Mesenchymal stem cell (in vitro differentiated cells and primary cell): ENCODE data around the gene NPHP4.
A peak's percentile ranks its signal among the peaks of the same experiment; 100 is the strongest.

ENCODE experiments used
- DNase-seq: peaks from one replicate; pipeline ENCODE4 v3.0.0-alpha.2; 2013
- H2AFZ ChIP-seq: one replicate; pipeline ENCODE4 v1.6.1; 2013; ENCODE audit warnings: low read depth, mild to moderate bottlenecking, control low read depth, inconsistent platforms, low read length, moderate library complexity
- H2AK5ac ChIP-seq: 2 replicates; pipeline ENCODE4 v1.6.1; 2013; ENCODE audit warnings: low read length, moderate library complexity, mild to moderate bottlenecking, inconsistent platforms; ENCODE audit not compliant: severe bottlenecking
- H2BK120ac ChIP-seq: one replicate; pipeline ENCODE4 v1.6.1; 2013; ENCODE audit warnings: low read depth, mild to moderate bottlenecking, inconsistent platforms, low read length, moderate library complexity
- H2BK12ac ChIP-seq, 2 experiments: one replicate each; pipeline ENCODE4 v1.6.1; 2013; ENCODE audit warnings: inconsistent platforms in 2 of 2, low read length in 2 of 2, mild to moderate bottlenecking in 2 of 2, moderate library complexity in 2 of 2, control low read depth in 1 of 2
- H2BK15ac ChIP-seq: one replicate; pipeline ENCODE4 v1.6.1; 2013; ENCODE audit warnings: mild to moderate bottlenecking, low read depth, inconsistent platforms; ENCODE audit not compliant: poor library complexity, severe bottlenecking
- H2BK5ac ChIP-seq: 2 replicates; pipeline ENCODE4 v1.6.1; 2013; ENCODE audit warnings: low read depth, mild to moderate bottlenecking, low read length, control low read depth, inconsistent platforms; ENCODE audit not compliant: poor library complexity, severe bottlenecking
- H3K14ac ChIP-seq, 2 experiments: one replicate each; pipeline ENCODE4 v1.6.1; 2013; ENCODE audit warnings: inconsistent platforms in 2 of 2, low read length in 2 of 2, control low read depth in 1 of 2, mild to moderate bottlenecking in 1 of 2, moderate library complexity in 1 of 2
- H3K18ac ChIP-seq, 2 experiments: one replicate each; pipeline ENCODE4 v1.6.1; 2013; ENCODE audit warnings: inconsistent platforms in 2 of 2, low read length in 2 of 2, control low read depth in 1 of 2, low read depth in 1 of 2, mild to moderate bottlenecking in 1 of 2
- H3K23ac ChIP-seq, 2 experiments: one replicate each; pipeline ENCODE4 v1.6.1; 2013; ENCODE audit warnings: inconsistent platforms in 2 of 2, low read length in 2 of 2, mild to moderate bottlenecking in 2 of 2, moderate library complexity in 2 of 2, control low read depth in 1 of 2
- H3K27ac ChIP-seq: 2 replicates; pipeline ENCODE4 v1.5.1; 2013; ENCODE audit warnings: mild to moderate bottlenecking, moderate library complexity, low read length, control low read depth, inconsistent platforms; ENCODE audit not compliant: poor library complexity, severe bottlenecking
- H3K27me3 ChIP-seq, 2 experiments: 2 replicates each; pipeline versions ENCODE4 v1.6.1 to v1.7.0; 2013; ENCODE audit warnings: low read length in 2 of 2, mild to moderate bottlenecking in 2 of 2, moderate library complexity in 2 of 2, control low read depth in 1 of 2, inconsistent platforms in 1 of 2; ENCODE audit not compliant: control insufficient read depth in 1 of 2, insufficient read depth in 1 of 2
- H3K36me3 ChIP-seq, 2 experiments: 2 replicates each; pipeline versions ENCODE4 v1.6.1 to v1.7.0; 2013; ENCODE audit warnings: low read length in 2 of 2, control low read depth in 1 of 2, inconsistent platforms in 1 of 2, low read depth in 1 of 2, mild to moderate bottlenecking in 1 of 2; ENCODE audit not compliant: insufficient read depth in 2 of 2, control insufficient read depth in 1 of 2
- H3K4ac ChIP-seq, 2 experiments: one replicate each; pipeline ENCODE4 v1.6.1; 2013; ENCODE audit warnings: inconsistent platforms in 2 of 2, low read length in 2 of 2, mild to moderate bottlenecking in 2 of 2, moderate library complexity in 2 of 2, control low read depth in 1 of 2, low read depth in 1 of 2
- H3K4me1 ChIP-seq: 2 replicates; pipeline ENCODE4 v1.6.1; 2013; ENCODE audit warnings: low read depth, low read length, control low read depth; ENCODE audit not compliant: control insufficient read depth, insufficient read depth
- H3K4me2 ChIP-seq: 2 replicates; pipeline ENCODE4 v1.6.1; 2013; ENCODE audit warnings: low read length, mild to moderate bottlenecking, inconsistent platforms; ENCODE audit not compliant: poor library complexity, severe bottlenecking
- H3K4me3 ChIP-seq, 2 experiments: 2 replicates each; pipeline versions ENCODE4 v1.5.1 to v1.7.0; 2013; ENCODE audit warnings: low read length in 2 of 2, mild to moderate bottlenecking in 2 of 2, control low read depth in 1 of 2, low read depth in 1 of 2; ENCODE audit not compliant: insufficient read depth in 1 of 2
- H3K79me1 ChIP-seq: replicated peaks from 2 replicates; pipeline ENCODE4 v1.6.1; 2013; ENCODE audit warnings: mild to moderate bottlenecking, control low read depth, low read length, inconsistent platforms; ENCODE audit not compliant: poor library complexity, severe bottlenecking
- H3K9ac ChIP-seq: 2 replicates; pipeline ENCODE4 v1.7.0; 2013; ENCODE audit warnings: mild to moderate bottlenecking, low read length, moderate library complexity
- H3K9me3 ChIP-seq: 2 replicates; pipeline ENCODE4 v1.7.0; 2013; ENCODE audit warnings: mild to moderate bottlenecking, low read length; ENCODE audit not compliant: control insufficient read depth
- H4K8ac ChIP-seq: one replicate; pipeline ENCODE4 v1.6.1; 2013; ENCODE audit warnings: inconsistent platforms, mild to moderate bottlenecking, low read length, moderate library complexity
- H4K91ac ChIP-seq: one replicate; pipeline ENCODE4 v1.6.1; 2013; ENCODE audit warnings: mild to moderate bottlenecking, low read length, inconsistent platforms
- WGBS: methylation state at CpG from one replicate; pipeline ENCODE4 v1.1.7; 2013; ENCODE audit warnings: mixed read lengths; 5-methylcytosine and 5-hydroxymethylcytosine counted together

The NPHP4 gene

GRCh38 chr1:5882367-5883128 lies 109.7 kb downstream of the NPHP4 start:
- Histone ChIP-seq H2AK5ac (no peak overlapping the region), H3K9ac (no peak overlapping the region), H3K18ac (no peak overlapping the region), H3K4me3 (no peak overlapping the region), H3K27me3 (no peaks in the 10 kb centered on the region), H2BK5ac (no peak overlapping the region), H4K91ac (no peak overlapping the region), H3K4ac (no peak overlapping the region), H2BK15ac (no peak overlapping the region), H3K79me1 (no peaks in the 10 kb centered on the region), H3K23ac (no peak overlapping the region), H3K9me3 (peaks cover 13% of the 10 kb centered on the region), H2AFZ (no peak overlapping the region), H3K14ac (no peak overlapping the region), H3K4me1 (peaks cover 21% of the 10 kb centered on the region), H3K4me2 (no peak overlapping the region), H2BK120ac (no peak overlapping the region), H4K8ac (no peak overlapping the region), H3K36me3 (peaks cover 32 to 46% of the 10 kb centered on the region in 2 experiments), H3K27ac (no peak overlapping the region), H2BK12ac (peak overlapping the region in 1 of 2 experiments; percentile 15)
- WGBS, result 94% methylated on average over 27 of the region's 27 CpGs
- no peak for DNase-seq

GRCh38 chr1:5881526-5882222 lies 110.6 kb downstream of the NPHP4 start:
- Histone ChIP-seq H3K9ac (no peak overlapping the region), H4K8ac (no peak overlapping the region), H2BK120ac (no peak overlapping the region), H3K23ac (no peak overlapping the region), H3K18ac (no peak overlapping the region), H3K9me3 (peaks cover 13% of the 10 kb centered on the region), H3K4ac (no peak overlapping the region), H3K4me3 (no peak overlapping the region), H2BK12ac (no peak overlapping the region), H3K4me1 (peaks cover 19% of the 10 kb centered on the region), H3K36me3 (peaks cover 27 to 46% of the 10 kb centered on the region in 2 experiments), H2BK5ac (no peak overlapping the region), H4K91ac (no peak overlapping the region), H3K27ac (no peak overlapping the region), H3K14ac (peak overlapping the region in 1 of 2 experiments; percentile 46), H3K4me2 (no peak overlapping the region), H2BK15ac (no peak overlapping the region), H3K79me1 (no peaks in the 10 kb centered on the region), H2AK5ac (no peak overlapping the region), H3K27me3 (no peaks in the 10 kb centered on the region), H2AFZ (no peak overlapping the region)
- DNase-seq, result no peak
- whole genome bisulfite sequencing, result 95% methylated on average over 21 of the region's 22 CpGs

GRCh38 chr1:5880630-5881405 lies 111.4 kb downstream of the NPHP4 start:
- no peak overlapping the region for H3K23ac ChIP-seq
- no peak overlapping the region for H3K27ac ChIP-seq
- peaks cover 17% of the 10 kb centered on the region for H3K4me1 ChIP-seq
- H2AK5ac ChIP-seq, result no peak overlapping the region
- H3K9ac ChIP-seq, result no peak overlapping the region
- H3K79me1 ChIP-seq, result no peaks in the 10 kb centered on the region
- DNase-seq, result no peak
- H3K18ac ChIP-seq, result no peak overlapping the region
- H3K4me3 ChIP-seq, result no peak overlapping the region
- 94% methylated on average over 25 of the region's 25 CpGs for WGBS
- peaks cover 23 to 52% of the 10 kb centered on the region in 2 experiments for H3K36me3 ChIP-seq
- no peak overlapping the region for H2BK15ac ChIP-seq
- no peak overlapping the region for H4K8ac ChIP-seq
- peaks cover 13% of the 10 kb centered on the region for H3K9me3 ChIP-seq
- no peak overlapping the region for H2BK120ac ChIP-seq
- H3K27me3 ChIP-seq, result no peaks in the 10 kb centered on the region
- peak overlapping the region in 1 of 2 experiments; percentile 45 for H3K14ac ChIP-seq
- H2AFZ ChIP-seq, result no peak overlapping the region
- H4K91ac ChIP-seq, result no peak overlapping the region
- H2BK5ac ChIP-seq, result no peak overlapping the region
- H3K4ac ChIP-seq, result no peak overlapping the region
- no peak overlapping the region for H2BK12ac ChIP-seq
- no peak overlapping the region for H3K4me2 ChIP-seq

- H3K4me1 ChIP-seq, result peaks cover 17% of the 10 kb centered on the region
- no peaks in the 10 kb centered on the region for H3K79me1 ChIP-seq
- H2BK15ac ChIP-seq, result no peak overlapping the region
- H3K4me3 ChIP-seq, result no peak overlapping the region
- H2BK5ac ChIP-seq, result no peak overlapping the region
- H3K27me3 ChIP-seq, result no peaks in the 10 kb centered on the region
- H3K36me3 ChIP-seq, result peaks cover 25 to 64% of the 10 kb centered on the region in 2 experiments
- H3K9me3 ChIP-seq, result peaks cover 13% of the 10 kb centered on the region
- H3K18ac ChIP-seq, result no peak overlapping the region
- DNase-seq, result no peak
- H3K4ac ChIP-seq, result no peak overlapping the region
- H3K27ac ChIP-seq, result no peak overlapping the region
- H2AFZ ChIP-seq, result no peak overlapping the region
- H2BK120ac ChIP-seq, result no peak overlapping the region
- no peak overlapping the region for H4K8ac ChIP-seq
- H2AK5ac ChIP-seq, result no peak overlapping the region
- H3K14ac ChIP-seq, result peak overlapping the region in 1 of 2 experiments; percentile 37
- no peak overlapping the region for H3K23ac ChIP-seq
- H4K91ac ChIP-seq, result no peak overlapping the region
- WGBS, result 78% methylated on average over 7 of the region's 7 CpGs
- H2BK12ac ChIP-seq, result no peak overlapping the region
- H3K4me2 ChIP-seq, result no peak overlapping the region
- H3K9ac ChIP-seq, result no peak overlapping the region
Measured at GRCh38 chr1:5879421-5879820, 112.8 kb downstream of the NPHP4 start.
